Measurements from ENCODE around the gene NIT1. TPM values are rescaled to one million over a fixed set of nuclear protein-coding genes. Genes with fewer than 3 reads are reported as not detected.

Gene NIT1
- total and polyA plus RNA-seq, 9 of the 15 experiments (the other 6 are each of a cell fraction or from before 2014, with no cell fraction given), result 18.4 to 76.0 (median 33.7) TPM

- Histone ChIP-seq H4K20me1 (replicated peaks; ENCODE audit: control insufficient read depth, insufficient read depth, low read length) (no peaks in the 10 kb centered on the region; the same call in 1 of the 2 replicates), H2AFZ (ENCODE audit: low read depth, low read length) (no peak overlapping the region), H3K27me3 (ENCODE audit: control insufficient read depth in 2 of 2, insufficient read depth in 2 of 2, low read length in 2 of 2) (no peaks in the 10 kb centered on the region; a peak in 1 of 5 replicates), H3K9me3 (replicated peaks; ENCODE audit: control insufficient read depth, insufficient read depth, low read depth, low read length) (no peaks in the 10 kb centered on the region), H3K79me2 (ENCODE audit: control insufficient read depth, insufficient read depth, low read length) (peaks cover 98% of the 10 kb centered on the region), H3K4me3 (no peak overlapping the region), H3K36me3 (ENCODE audit: control insufficient read depth, insufficient read depth, low read length) (peaks cover 68% of the 10 kb centered on the region), H3K4me2 (ENCODE audit: insufficient read depth, low read length) (peak overlapping the region; percentile 98; the same call in 1 of the 2 replicates), H3K9me1 (ENCODE audit: control insufficient read depth, insufficient read depth, low read length) (no peaks in the 10 kb centered on the region), H3K27ac (ENCODE audit: extremely low read depth, low read depth, low read length) (peak overlapping the region; percentile 28; the same call in 1 of the 3 replicates), H3K4me1 (replicated peaks in 1 of 2; ENCODE audit: control insufficient read depth in 2 of 2, insufficient read depth in 2 of 2, low read length in 2 of 2) (peaks cover 25 to 46% of the 10 kb centered on the region in 2 experiments), H3K9ac (ENCODE audit: insufficient read depth in 1 of 2, low read depth in 2 of 2, low read length in 2 of 2) (no peak overlapping the region; a peak in 1 of 4 replicates)
- FAIRE-seq (peak; percentile 57), DNase-seq (ENCODE audit: extremely low read depth in 1 of 4, low spot score in 3 of 4) (peak in 1 of 4 experiments; percentile 50), ATAC-seq (peak; percentile 10)
- intact Hi-C loops (cut with micrococcal nuclease) (no loop called here), in situ Hi-C loops (cut with MboI) (no loop called here)
- CTCF ChIA-PET (ENCODE audit: low intra/inter-chr PET ratio), result no interaction called here
- 50% methylated on average over 12 of the region's 12 CpGs for WGBS (ENCODE audit: insufficient coverage, low coverage, missing lambda C conversion rate)
- no TSS peak for BruUV-seq (replicated peaks)
- POLR2A ChIA-PET, result interaction anchor here (1.4 to 5.3 kb wide), 3 partner anchors 12 to 17 kb away, joined by 4 to 39 read pairs (median 4); partner anchors contain the start of gene DEDD
- TF ChIP-seq, protein P1, sequence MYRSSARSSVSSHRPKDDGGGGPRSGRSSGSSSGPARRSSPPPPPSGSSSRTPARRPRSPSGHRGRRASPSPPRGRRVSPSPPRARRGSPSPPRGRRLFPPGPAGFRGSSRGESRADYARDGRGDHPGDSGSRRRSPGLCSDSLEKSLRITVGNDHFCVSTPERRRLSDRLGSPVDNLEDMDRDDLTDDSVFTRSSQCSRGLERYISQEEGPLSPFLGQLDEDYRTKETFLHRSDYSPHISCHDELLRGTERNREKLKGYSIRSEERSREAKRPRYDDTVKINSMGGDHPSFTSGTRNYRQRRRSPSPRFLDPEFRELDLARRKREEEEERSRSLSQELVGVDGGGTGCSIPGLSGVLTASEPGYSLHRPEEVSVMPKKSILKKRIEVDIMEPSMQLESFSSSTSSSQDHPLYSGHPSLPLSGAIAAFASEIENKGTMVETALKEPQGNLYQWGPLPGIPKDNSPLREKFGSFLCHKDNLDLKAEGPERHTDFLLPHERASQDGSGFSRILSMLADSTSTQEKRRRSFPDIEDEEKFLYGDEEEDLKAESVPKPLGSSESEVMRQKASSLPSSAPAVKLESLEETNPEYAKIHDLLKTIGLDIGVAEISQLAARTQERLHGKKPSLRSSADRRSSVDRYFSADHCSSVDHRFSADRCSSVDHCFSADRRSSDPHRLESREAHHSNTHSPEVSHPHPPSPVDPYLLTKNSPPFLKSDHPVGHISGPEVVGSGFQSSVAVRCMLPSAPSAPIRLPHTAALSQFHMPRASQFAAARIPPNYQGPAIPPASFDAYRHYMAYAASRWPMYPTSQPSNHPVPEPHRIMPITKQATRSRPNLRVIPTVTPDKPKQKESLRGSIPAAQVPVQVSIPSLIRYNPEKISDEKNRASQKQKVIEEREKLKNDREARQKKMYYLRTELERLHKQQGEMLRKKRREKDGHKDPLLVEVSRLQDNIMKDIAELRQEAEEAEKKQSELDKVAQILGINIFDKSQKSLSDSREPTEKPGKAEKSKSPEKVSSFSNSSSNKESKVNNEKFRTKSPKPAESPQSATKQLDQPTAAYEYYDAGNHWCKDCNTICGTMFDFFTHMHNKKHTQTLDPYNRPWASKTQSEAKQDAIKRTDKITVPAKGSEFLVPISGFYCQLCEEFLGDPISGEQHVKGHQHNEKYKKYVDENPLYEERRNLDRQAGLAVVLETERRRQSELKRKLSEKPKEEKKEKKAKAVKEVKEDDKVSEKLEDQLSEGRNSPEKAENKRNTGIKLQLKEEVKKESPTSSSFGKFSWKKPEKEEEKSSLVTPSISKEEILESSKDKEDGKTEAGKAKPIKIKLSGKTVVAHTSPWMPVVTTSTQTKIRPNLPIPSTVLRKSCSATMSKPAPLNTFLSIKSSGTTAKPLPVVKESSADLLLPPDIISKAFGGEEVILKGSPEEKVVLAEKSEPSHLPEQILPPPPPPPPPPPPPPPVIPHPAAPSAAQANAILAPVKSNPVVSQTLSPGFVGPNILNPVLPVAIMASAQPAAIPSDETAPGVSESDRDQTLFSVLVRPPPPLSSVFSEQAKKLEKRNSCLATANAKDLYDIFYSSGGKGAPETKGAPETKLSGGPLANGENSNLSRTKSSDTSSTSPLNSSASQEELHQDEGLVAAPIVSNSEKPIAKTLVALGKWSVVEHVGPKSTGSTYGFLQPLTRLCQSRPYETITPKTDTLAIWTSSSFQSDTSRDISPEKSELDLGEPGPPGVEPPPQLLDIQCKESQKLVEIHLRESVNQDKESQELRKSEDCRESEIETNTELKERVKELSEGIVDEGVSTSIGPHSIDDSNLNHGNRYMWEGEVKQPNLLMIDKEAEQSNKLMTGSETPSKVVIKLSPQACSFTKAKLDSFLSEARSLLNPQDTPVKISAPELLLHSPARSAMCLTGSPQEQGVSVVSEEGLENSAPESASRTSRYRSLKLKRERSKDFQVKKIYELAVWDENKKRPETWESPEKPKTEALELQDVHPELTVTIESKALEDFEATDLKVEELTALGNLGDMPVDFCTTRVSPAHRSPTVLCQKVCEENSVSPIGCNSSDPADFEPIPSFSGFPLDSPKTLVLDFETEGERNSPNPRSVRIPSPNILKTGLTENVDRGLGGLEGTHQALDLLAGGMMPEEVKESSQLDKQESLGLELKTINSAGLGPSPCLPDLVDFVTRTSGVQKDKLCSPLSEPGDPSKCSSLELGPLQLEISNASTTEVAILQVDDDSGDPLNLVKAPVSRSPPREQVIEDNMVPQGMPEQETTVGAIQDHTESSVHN (IDR thresholded peaks at IDR 0.05; ENCODE audit: borderline replicate concordance in 1 of 2, low read depth in 1 of 2), result peak in 1 of 2 experiments; percentile 83; a peak in 2 of 4 replicates
- TF ChIP-seq NBN (IDR thresholded peaks at IDR 0.05; ENCODE audit: low read depth), result no peak
- TF ChIP-seq FOSL1 (tag; conservative IDR thresholded peaks at IDR 0.05), result peak; percentile 95
- no peak for TF ChIP-seq TEAD2 (tag; IDR thresholded peaks at IDR 0.05)
- peak; percentile 98 for TF ChIP-seq ATF3 (IDR thresholded peaks at IDR 0.05)
- TF ChIP-seq ATF3 (CRISPR knock-in tag; conservative IDR thresholded peaks at IDR 0.05), result no peak
- TF ChIP-seq EGR1 (conservative IDR thresholded peaks at IDR 0.05), result 0 out of 2 replicates have a peak, but pooled peaks have one; percentile 6
- TF ChIP-seq EP300 (IDR thresholded peaks at IDR 0.05; ENCODE audit: low read length), result peak; percentile 78
- no peak for TF ChIP-seq ZNF76 (CRISPR knock-in tag; IDR thresholded peaks at IDR 0.05; ENCODE audit: borderline replicate concordance)
- TF ChIP-seq, protein P2, sequence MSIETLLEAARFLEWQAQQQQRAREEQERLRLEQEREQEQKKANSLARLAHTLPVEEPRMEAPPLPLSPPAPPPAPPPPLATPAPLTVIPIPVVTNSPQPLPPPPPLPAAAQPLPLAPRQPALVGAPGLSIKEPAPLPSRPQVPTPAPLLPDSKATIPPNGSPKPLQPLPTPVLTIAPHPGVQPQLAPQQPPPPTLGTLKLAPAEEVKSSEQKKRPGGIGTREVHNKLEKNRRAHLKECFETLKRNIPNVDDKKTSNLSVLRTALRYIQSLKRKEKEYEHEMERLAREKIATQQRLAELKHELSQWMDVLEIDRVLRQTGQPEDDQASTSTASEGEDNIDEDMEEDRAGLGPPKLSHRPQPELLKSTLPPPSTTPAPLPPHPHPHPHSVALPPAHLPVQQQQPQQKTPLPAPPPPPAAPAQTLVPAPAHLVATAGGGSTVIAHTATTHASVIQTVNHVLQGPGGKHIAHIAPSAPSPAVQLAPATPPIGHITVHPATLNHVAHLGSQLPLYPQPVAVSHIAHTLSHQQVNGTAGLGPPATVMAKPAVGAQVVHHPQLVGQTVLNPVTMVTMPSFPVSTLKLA (conservative IDR thresholded peaks at IDR 0.05), result no peak
- no peak for TF ChIP-seq ZBTB1 (CRISPR knock-in tag; IDR thresholded peaks at IDR 0.05; ENCODE audit: borderline replicate concordance, low read depth)
Observed at GRCh38 chr1:161115132-161115711, 2.7 kb upstream of the NIT1 start.

Data from K562 (cell line).